Activated CD4-positive, alpha-beta memory T cell treated with anti-CD3 and anti-CD28 coated beads for 36 hours (primary cell): Measurements from ENCODE around the gene SLX4IP. TPM values are rescaled to one million over a fixed set of nuclear protein-coding genes. Genes with fewer than 3 reads are reported as not detected.

ENCODE experiments used
- CTCF ChIA-PET: fragments of 350-600 bp; sonication (Branson Sonifier 250); formaldehyde crosslinking; loops from one replicate; lab custom pipeline; 2021; ENCODE audit warnings: antibody characterized with exemption, inconsistent platforms; lab: Charles Lee
- POLR2A ChIA-PET: fragments of 350-600 bp; sonication (Branson Sonifier 250); formaldehyde crosslinking; loops from one replicate; lab custom pipeline; 2021; ENCODE audit warnings: antibody characterized with exemption; lab: Charles Lee
- DNase-seq: peaks from one replicate; pipeline ENCODE4 v3.0.0-alpha.2; 2020
- H3K27ac Mint-ChIP-seq: one replicate; pipeline ENCODE4 v1.8.0; 2021; ENCODE audit warnings: mixed read lengths
- H3K27me3 Mint-ChIP-seq: one replicate; pipeline ENCODE4 v1.8.0; 2021; ENCODE audit warnings: mixed read lengths
- H3K36me3 Mint-ChIP-seq: one replicate; pipeline ENCODE4 v1.8.0; 2021; ENCODE audit warnings: mixed read lengths
- H3K4me1 Mint-ChIP-seq: one replicate; pipeline ENCODE4 v1.8.0; 2021; ENCODE audit warnings: low read depth, mixed read lengths
- H3K4me3 Mint-ChIP-seq: one replicate; pipeline ENCODE4 v1.8.0; 2021; ENCODE audit warnings: mild to moderate bottlenecking, mixed read lengths
- H3K9me3 Mint-ChIP-seq: one replicate; pipeline ENCODE4 v1.8.0; 2021; ENCODE audit warnings: mixed read lengths
- intact Hi-C: fragments of 100-400 bp; cut with micrococcal nuclease; formaldehyde crosslinking; loops from one replicate; pipeline ENCODE4 v1.15.1; 2023
- total RNA-seq, 2 experiments: library from RNA; stranded (reverse); gene quantifications; one replicate each; pipeline ENCODE4 v1.2.3, GENCODE V29; 2021

SLX4IP gene
- total RNA-seq, 2 experiments from 2014 or later: 5.5 to 6.3 TPM

DNA sequence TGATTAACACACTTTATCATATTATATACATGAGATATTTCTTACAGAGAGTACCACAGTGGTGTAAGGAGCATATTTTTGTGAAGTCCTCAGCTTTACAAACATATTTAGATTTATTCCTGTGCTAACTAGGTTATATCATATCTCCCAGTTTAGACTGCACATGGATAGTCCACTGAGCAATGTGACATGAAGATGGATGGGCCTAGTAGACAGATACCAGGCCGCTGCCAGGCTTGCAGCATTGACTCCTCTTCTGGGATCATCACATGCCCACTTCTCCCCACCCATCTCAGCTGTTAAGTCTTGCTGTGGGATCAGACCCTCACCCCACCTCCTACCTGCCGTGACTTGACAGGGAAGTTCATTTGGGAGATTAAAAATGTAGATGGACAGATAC lies 95.8 kb downstream of the SLX4IP start:
- CTCF ChIA-PET: interaction anchor here (1.1 kb wide), 1 partner anchor 66 kb away, joined by 3 read pairs; no protein-coding TSS in a partner anchor

DNA sequence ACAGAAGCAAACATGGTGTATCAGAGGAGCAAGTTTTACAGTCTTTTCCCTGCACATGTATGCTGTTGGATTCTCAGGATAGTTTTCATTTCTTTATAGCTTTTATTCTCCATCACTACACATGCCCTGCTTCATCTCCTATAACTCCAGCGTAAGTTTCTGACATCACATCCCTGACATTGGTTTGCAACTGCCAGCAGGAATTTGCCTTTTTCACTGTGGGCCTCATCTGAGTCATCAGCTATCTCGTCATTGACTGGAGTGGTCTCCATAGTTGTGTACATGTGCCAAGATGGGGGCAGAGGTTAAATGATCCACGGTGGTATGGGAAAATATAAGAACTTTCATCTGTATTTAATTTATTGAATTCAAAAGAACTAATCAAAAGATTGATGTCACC lies 96.7 kb downstream of the SLX4IP start:
- CTCF ChIA-PET: no interaction called here

More for the DNA sequence above, 95.8 kb downstream of the SLX4IP start:
- Mint-ChIP-seq H3K27ac (no peak overlapping the region), H3K36me3 (peaks cover 2% of the 10 kb centered on the region), H3K27me3 (no peaks in the 10 kb centered on the region), H3K4me1 (no peaks in the 10 kb centered on the region), H3K4me3 (no peak overlapping the region), H3K9me3 (no peaks in the 10 kb centered on the region)
- DNase-seq: no peak
- intact Hi-C loops: no loop called here
- POLR2A ChIA-PET: interaction anchor here (0.7 kb wide), 1 partner anchor 145 kb away, joined by 3 read pairs; no protein-coding TSS in a partner anchor

DNA sequence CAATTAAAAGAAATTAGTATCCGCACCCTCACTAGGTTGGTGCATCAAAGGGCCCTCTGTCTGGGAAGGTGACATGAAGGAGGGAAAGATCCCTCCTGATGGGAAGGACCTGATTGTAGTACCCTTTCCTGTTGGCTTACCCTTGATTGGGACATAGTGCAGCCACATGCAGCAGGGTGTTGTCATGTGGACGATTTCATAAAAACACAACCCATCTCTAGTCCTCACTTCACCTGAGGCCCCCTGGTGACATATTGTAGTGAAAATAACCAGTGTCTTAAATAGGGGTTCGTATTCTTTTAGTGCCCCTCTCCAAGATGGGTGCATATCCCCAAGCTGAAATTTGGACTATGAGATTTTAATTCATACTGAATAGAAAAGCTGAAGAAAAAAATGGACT lies 97.3 kb downstream of the SLX4IP start:
- CTCF ChIA-PET: no interaction called here
- POLR2A ChIA-PET: no interaction called here
- Mint-ChIP-seq H3K9me3 (no peaks in the 10 kb centered on the region), H3K27ac (no peak overlapping the region), H3K4me3 (no peak overlapping the region), H3K27me3 (no peaks in the 10 kb centered on the region), H3K4me1 (no peaks in the 10 kb centered on the region), H3K36me3 (no peaks in the 10 kb centered on the region)
- DNase-seq: no peak
- intact Hi-C loops: no loop called here

More for the DNA sequence above, 96.7 kb downstream of the SLX4IP start:
- no peak for DNase-seq
- POLR2A ChIA-PET: no interaction called here
- H3K9me3 Mint-ChIP-seq: no peaks in the 10 kb centered on the region
- H3K4me3 Mint-ChIP-seq: no peak overlapping the region
- H3K27me3 Mint-ChIP-seq: no peaks in the 10 kb centered on the region
- no peaks in the 10 kb centered on the region for H3K36me3 Mint-ChIP-seq
- H3K4me1 Mint-ChIP-seq: no peaks in the 10 kb centered on the region
- intact Hi-C loops: no loop called here
- no peak overlapping the region for H3K27ac Mint-ChIP-seq

DNA sequence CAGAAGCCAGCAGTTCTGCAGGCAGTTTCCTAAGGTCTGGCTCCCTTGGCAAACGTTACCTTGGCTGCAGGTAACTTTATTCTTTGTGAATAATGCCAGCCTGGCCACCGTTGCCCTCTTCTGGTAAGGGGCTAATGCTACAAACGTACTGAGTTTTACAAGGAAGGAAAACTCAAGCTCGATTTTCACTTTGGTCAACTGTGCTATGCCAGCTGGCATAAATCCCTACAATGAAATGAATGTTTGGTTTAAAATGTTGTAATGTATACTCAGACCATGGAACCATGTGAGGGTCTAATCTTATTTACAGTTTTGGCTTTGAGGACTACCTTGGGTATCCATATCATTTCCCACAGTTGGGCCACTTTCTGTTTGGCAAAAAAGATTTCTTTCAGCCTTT lies 101.4 kb downstream of the SLX4IP start:
- Mint-ChIP-seq H3K36me3 (no peaks in the 10 kb centered on the region), H3K27me3 (no peaks in the 10 kb centered on the region), H3K27ac (no peak overlapping the region), H3K4me3 (no peak overlapping the region), H3K9me3 (no peaks in the 10 kb centered on the region), H3K4me1 (peaks cover 10% of the 10 kb centered on the region)
- ChIA-PET CTCF (interaction anchor here (0.8 to 2.3 kb wide), 3 partner anchors 110 to 558 kb away, joined by 3 to 12 read pairs (median 5); no protein-coding TSS in a partner anchor), POLR2A (no interaction called here)
- peak; percentile 42 for DNase-seq
- intact Hi-C loops: loop anchor here (1.0 kb wide), 2 partner anchors 67 to 558 kb away; no protein-coding TSS in a partner anchor

DNA sequence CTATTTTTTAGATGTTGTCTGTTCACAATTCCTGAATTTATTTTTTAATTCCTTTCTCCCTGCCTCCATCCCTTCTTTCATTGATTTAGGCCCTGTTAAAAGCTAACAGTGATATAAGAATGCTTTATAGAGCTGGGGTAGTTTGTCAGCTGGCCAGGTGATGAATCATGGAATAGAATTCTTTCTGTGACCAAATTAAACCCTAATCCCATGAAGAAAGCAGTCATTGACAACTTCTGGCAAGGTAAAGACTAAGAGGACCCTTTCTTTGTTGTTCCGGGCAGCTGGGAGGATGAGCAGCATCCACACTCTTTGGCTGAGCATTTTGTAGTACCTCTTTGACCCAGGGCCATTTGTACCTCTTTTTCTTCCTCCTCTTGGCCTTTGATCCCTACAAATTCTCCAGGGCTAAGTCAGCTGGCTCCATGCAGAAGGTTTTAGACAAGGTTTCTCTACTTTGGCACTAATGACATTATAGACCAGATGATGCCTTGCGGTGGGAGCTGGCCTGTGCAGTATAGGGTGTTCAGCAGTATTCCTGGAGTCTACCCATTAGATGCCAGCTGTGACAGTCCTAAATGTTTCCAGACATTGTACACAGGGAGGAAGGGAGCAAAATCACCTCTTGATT lies 102.9 kb downstream of the SLX4IP start:
- CTCF ChIA-PET: interaction anchor here (2.3 kb wide), 1 partner anchor 222 kb away, joined by 12 read pairs; no protein-coding TSS in a partner anchor
- H3K4me1 Mint-ChIP-seq: peaks cover 12% of the 10 kb centered on the region
- H3K27me3 Mint-ChIP-seq: no peaks in the 10 kb centered on the region
- H3K27ac Mint-ChIP-seq: no peak overlapping the region
- POLR2A ChIA-PET: no interaction called here
- no peaks in the 10 kb centered on the region for H3K9me3 Mint-ChIP-seq
- no peak overlapping the region for H3K4me3 Mint-ChIP-seq
- DNase-seq: no peak
- intact Hi-C loops: no loop called here
- no peaks in the 10 kb centered on the region for H3K36me3 Mint-ChIP-seq

DNA sequence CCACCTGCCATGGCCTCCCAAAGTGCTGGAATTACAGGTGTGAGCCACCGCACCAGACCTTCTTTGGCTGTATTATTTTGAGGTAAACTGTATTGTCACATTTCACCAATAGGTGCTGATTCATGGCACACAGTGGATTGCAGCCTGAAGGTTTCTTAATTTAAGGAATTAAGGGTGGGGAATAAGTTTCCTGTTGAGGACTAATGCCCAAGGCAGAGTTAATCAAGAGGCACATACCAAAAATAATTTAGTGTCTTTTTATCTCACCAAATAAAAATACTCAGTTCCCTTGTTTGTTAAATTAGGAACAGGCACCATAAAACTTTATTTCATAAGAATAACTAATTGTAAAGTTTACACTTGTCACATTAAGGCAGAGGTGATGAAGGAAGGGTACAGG lies 103.7 kb downstream of the SLX4IP start:
- intact Hi-C loops: no loop called here
- Mint-ChIP-seq H3K27ac (no peak overlapping the region), H3K4me3 (no peak overlapping the region), H3K36me3 (no peaks in the 10 kb centered on the region), H3K27me3 (no peaks in the 10 kb centered on the region), H3K4me1 (peaks cover 12% of the 10 kb centered on the region), H3K9me3 (no peaks in the 10 kb centered on the region)
- ChIA-PET POLR2A (no interaction called here), CTCF (interaction anchor here (2.3 kb wide), 1 partner anchor 222 kb away, joined by 12 read pairs; no protein-coding TSS in a partner anchor)
- DNase-seq: no peak

DNA sequence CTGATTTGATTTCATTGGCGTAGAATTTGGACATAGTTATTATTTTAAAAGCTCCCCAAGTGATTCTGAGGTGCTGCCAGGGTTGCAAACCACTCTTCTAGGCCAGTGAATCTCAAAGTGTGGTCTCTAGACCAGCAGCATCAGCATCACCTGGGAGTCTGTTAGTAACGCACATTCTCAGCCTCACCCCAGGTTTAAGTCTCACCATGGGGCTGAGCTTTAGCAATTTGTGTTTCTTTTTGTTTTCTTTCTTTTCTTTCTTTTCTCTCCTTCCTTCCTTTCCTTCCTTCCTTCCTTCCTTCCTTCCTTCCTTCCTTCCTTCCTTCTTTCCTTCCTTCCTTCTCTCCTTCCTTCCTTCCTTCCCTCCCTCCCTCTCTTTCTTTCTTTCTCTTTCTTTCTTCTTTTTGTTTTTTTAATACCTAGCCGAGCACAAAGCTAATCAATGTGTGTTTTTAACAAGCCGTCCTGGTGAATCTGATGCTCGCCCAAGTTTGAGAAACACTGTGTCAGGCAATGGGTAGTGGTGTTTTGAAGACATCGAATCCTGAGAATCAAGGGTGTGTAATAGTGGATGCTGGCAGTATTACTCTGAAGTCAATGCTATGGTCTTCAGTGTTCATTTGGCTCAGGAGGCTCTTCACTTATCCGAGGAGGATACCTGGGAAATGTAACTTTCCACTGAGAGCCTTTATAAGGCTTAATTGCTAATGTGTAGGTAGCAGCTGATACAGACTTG lies 104.9 kb downstream of the SLX4IP start:
- no peak for DNase-seq
- Mint-ChIP-seq H3K27ac (no peak overlapping the region), H3K9me3 (no peaks in the 10 kb centered on the region), H3K4me1 (peaks cover 12% of the 10 kb centered on the region), H3K36me3 (no peaks in the 10 kb centered on the region), H3K27me3 (no peaks in the 10 kb centered on the region), H3K4me3 (no peak overlapping the region)
- POLR2A ChIA-PET: no interaction called here
- CTCF ChIA-PET: interaction anchor here (0.7 to 1.0 kb wide), 2 partner anchors 13 to 182 kb away, joined by 3 to 5 read pairs; no protein-coding TSS in a partner anchor
- intact Hi-C loops: no loop called here

DNA sequence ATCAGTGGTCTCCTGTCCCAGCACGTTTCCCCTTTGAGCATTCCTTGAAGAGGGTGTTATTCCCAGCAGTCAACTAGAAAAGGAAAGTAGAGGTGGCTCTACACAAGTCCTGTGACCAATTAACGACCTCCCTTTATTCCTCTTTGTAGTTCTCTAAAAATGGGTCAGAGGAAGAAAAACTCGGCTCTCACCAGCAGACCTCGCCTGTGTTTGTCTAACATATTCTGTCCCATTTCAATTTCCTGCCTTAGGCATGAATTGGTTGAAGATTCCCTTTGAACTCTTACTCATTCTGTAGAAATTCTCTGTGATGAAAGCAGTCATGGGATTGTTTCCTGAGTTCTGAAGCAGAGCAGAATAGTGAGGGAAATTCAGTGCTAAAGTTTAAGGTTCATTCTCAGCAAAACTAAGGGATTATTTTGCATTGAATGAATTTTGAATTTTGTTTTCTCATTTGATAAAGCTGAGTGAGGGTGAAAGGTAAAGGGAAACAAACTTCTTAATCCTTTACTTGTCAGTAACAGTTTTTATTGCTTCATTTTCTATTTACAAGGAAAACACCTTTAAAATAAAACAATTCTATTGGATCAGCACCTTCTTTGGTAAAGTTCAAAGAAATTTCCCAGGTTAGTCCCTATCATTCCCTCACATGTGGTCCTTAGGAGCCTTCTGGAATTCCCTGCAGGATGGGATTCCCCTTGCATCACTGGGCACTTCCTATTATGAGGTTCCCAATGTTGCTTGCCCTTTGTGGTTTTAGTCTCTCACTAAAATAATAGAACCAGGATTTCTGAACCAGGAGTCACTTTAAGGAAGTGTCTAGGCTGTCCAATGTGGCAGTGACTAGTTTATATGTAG lies 105.8 kb downstream of the SLX4IP start:
- H3K4me3 Mint-ChIP-seq: no peak overlapping the region
- POLR2A ChIA-PET: no interaction called here
- intact Hi-C loops: no loop called here

DNA sequence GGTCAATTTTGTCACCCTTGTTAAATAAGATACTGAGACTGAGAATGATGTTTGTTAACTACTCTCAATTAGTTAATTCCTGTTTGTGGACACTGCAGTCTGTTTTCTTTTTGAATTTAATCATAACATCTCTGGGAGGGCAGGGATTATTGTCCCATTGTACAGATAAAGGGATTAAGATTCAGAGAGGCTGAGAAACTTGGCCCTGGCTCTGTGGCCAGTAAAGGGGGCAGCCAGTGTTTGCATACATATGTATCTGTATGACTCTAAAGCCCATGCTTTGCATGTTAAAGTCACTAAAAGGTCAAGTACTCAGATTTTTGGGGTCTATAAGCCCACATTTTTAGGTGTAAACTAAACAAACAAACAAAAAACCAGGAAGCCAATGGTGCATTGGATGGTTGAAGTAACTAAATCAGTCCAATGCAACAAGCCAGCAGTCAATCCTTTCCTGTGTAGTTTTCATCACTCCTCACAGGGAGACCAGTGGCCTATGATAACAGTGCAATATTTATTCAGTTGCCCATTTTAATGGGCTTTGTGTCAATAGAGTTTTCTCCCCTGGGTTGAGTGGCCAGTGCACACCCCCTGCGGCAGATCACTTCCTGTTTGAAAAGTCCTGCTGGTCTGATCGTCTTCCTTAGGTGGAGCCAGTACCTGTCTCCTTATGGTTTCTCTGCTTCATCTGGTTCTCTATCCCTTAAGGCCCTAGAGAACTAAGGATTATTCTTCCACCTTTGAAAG lies 106.7 kb downstream of the SLX4IP start:
- no peak overlapping the region for H3K4me3 Mint-ChIP-seq
- intact Hi-C loops: no loop called here
- H3K36me3 Mint-ChIP-seq: no peaks in the 10 kb centered on the region
- no peak overlapping the region for H3K27ac Mint-ChIP-seq
- POLR2A ChIA-PET: no interaction called here
- H3K27me3 Mint-ChIP-seq: no peaks in the 10 kb centered on the region
- H3K9me3 Mint-ChIP-seq: no peaks in the 10 kb centered on the region
- peaks cover 14% of the 10 kb centered on the region for H3K4me1 Mint-ChIP-seq
- no peak for DNase-seq
- CTCF ChIA-PET: no interaction called here

More for the DNA sequence above, 105.8 kb downstream of the SLX4IP start:
- H3K27ac Mint-ChIP-seq: no peak overlapping the region
- H3K36me3 Mint-ChIP-seq: no peaks in the 10 kb centered on the region
- DNase-seq: no peak
- H3K9me3 Mint-ChIP-seq: no peaks in the 10 kb centered on the region
- H3K27me3 Mint-ChIP-seq: no peaks in the 10 kb centered on the region
- peaks cover 14% of the 10 kb centered on the region for H3K4me1 Mint-ChIP-seq
- CTCF ChIA-PET: interaction anchor here (0.7 kb wide), 1 partner anchor 181 kb away, joined by 3 read pairs; no protein-coding TSS in a partner anchor

DNA sequence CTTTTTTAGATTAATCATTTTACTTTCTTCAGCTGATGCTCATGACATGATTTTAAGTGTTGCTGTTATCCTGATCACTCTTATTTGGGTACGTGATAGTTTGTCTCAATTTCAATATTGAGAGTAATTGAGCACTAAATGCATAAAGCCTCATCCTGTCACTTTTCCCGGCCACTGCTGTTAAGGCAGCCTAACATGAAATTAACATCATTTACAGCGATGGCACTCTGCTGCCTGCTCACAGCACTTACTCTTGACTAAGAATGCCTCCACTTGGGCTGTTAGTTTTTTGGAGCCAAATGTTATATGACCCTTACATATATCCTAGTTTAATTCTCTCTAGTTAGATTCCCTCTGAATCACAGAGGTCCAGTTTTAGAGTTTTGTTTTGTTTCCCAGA lies 107.3 kb downstream of the SLX4IP start:
- intact Hi-C loops: no loop called here
- Mint-ChIP-seq H3K36me3 (no peaks in the 10 kb centered on the region), H3K9me3 (no peaks in the 10 kb centered on the region), H3K4me1 (peaks cover 14% of the 10 kb centered on the region), H3K27me3 (no peaks in the 10 kb centered on the region), H3K4me3 (no peak overlapping the region), H3K27ac (no peak overlapping the region)
- ChIA-PET CTCF (no interaction called here), POLR2A (interaction anchor here (0.5 kb wide), 1 partner anchor 16 kb away, joined by 3 read pairs; no protein-coding TSS in a partner anchor)
- DNase-seq: no peak

DNA sequence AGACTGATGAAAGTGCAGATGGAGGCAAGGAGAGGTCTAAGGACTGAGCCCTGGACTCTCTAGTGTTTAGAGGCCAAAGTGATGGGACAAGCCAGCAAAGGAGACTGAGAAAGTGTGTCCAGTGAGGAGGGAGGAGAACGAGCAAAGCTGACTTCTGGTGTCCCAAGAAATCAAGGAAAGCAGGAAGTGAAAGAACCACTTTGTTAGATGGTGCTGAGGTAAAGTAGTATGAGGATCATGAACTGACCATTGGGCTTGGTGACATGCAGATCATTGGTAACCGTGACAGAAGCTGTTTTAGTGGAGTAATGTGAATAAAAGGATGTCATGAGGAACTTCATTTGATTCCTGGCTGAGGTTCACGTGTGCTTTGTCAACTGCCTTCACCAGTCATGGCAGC lies 108.4 kb downstream of the SLX4IP start:
- POLR2A ChIA-PET: no interaction called here
- Mint-ChIP-seq H3K36me3 (no peaks in the 10 kb centered on the region), H3K9me3 (no peaks in the 10 kb centered on the region), H3K4me3 (no peak overlapping the region), H3K4me1 (peaks cover 14% of the 10 kb centered on the region), H3K27ac (no peak overlapping the region), H3K27me3 (no peaks in the 10 kb centered on the region)
- CTCF ChIA-PET: interaction anchor here (0.9 kb wide), 1 partner anchor 55 kb away, joined by 3 read pairs; no protein-coding TSS in a partner anchor
- DNase-seq: no peak
- intact Hi-C loops: no loop called here
